SK-N-SH treated with all-trans-retinoic acid at 6 μM for 48 hours (cell line): Measurements from ENCODE around the gene CCDC32.

Experiments
- GLIS3 ChIP-seq: fragments of 250-450 bp; sonication (Bioruptor Pico); IDR thresholded peaks from 2 replicates; pipeline ENCODE4 v1.5.0; 2020; ENCODE audit warnings: mild to moderate bottlenecking, moderate library complexity
- TCF4 ChIP-seq: fragments of 250-450 bp; sonication (Bioruptor Pico); IDR thresholded peaks from 2 replicates; pipeline ENCODE4 v1.8.0; 2021; ENCODE audit warnings: mild to moderate bottlenecking, moderate library complexity, borderline replicate concordance
- ZFP30 ChIP-seq: fragments of 450-650 bp; formaldehyde crosslinking; IDR thresholded peaks from 2 replicates; pipeline ENCODE4 v1.5.0; 2022; ENCODE audit warnings: mild to moderate bottlenecking, moderate library complexity
- TF ChIP-seq, protein P1 (sequence below): fragments of 250-450 bp; sonication (Bioruptor Pico); IDR thresholded peaks from 2 replicates; pipeline ENCODE4 v1.5.1; 2021; ENCODE audit warnings: mild to moderate bottlenecking, moderate library complexity
- TF ChIP-seq, protein P2 (sequence below): fragments of 250-450 bp; sonication (Bioruptor Pico); IDR thresholded peaks from 2 replicates; pipeline ENCODE4 v1.8.0; 2020; ENCODE audit warnings: mild to moderate bottlenecking, moderate library complexity, borderline replicate concordance

DNA sequence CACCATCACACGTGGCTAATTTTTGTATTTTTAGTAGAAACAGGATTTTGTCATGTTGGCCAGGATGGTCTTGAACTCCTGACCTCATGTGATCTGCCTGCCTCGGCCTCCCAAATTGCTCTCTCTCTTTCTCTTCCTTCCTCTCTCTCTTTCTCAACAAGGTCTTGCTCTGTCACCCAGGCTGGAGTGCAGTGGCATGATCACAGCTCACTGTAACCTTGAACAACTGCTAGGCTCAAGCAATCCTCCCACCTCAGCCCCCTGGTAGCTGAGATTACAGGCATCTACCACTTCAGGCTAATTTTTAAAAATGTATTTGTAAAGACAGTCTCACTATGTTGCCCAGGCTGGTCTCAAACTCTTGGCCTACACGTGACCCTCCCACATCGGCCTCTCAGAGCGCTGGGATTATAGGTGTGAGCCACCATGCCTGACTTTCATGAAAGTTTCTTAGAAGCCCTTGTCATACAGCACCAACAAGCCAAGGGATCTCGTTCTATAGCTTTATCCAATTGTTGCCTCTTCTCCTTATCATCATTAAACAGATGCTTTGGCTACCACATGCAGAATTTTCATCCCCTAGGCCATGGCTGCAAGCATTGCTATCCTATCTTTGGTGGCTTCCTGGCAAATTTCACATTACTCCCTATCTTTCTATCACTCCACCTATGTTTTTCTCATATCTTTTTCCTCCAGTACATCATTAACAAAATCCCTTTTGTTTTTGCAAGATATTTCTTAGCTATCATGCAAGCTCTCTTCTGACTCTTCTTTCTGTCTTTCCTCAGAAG, 5.7 kb downstream of the CCDC32 start:
- TF ChIP-seq GLIS3 (CRISPR knock-in tag) (no peak), ZFP30 (CRISPR knock-in tag) (no peak), TCF4 (CRISPR knock-in tag) (no peak)
- TF ChIP-seq, protein P1, sequence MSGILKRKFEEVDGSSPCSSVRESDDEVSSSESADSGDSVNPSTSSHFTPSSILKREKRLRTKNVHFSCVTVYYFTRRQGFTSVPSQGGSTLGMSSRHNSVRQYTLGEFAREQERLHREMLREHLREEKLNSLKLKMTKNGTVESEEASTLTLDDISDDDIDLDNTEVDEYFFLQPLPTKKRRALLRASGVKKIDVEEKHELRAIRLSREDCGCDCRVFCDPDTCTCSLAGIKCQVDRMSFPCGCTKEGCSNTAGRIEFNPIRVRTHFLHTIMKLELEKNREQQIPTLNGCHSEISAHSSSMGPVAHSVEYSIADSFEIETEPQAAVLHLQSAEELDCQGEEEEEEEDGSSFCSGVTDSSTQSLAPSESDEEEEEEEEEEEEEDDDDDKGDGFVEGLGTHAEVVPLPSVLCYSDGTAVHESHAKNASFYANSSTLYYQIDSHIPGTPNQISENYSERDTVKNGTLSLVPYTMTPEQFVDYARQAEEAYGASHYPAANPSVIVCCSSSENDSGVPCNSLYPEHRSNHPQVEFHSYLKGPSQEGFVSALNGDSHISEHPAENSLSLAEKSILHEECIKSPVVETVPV (CRISPR knock-in tag), result no peak
- TF ChIP-seq, protein P2, sequence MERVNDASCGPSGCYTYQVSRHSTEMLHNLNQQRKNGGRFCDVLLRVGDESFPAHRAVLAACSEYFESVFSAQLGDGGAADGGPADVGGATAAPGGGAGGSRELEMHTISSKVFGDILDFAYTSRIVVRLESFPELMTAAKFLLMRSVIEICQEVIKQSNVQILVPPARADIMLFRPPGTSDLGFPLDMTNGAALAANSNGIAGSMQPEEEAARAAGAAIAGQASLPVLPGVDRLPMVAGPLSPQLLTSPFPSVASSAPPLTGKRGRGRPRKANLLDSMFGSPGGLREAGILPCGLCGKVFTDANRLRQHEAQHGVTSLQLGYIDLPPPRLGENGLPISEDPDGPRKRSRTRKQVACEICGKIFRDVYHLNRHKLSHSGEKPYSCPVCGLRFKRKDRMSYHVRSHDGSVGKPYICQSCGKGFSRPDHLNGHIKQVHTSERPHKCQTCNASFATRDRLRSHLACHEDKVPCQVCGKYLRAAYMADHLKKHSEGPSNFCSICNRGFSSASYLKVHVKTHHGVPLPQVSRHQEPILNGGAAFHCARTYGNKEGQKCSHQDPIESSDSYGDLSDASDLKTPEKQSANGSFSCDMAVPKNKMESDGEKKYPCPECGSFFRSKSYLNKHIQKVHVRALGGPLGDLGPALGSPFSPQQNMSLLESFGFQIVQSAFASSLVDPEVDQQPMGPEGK (CRISPR knock-in tag), result no peak
